Hippocampal formation (tissue), 2 donors: Measurements from ENCODE around the gene PARD3B.

ENCODE experiments used
- DNase-seq, 2 donors: peaks; one replicate each; lab custom pipeline; 2025; lab: John Stamatoyannopoulos, UW

The PARD3B gene

DNA sequence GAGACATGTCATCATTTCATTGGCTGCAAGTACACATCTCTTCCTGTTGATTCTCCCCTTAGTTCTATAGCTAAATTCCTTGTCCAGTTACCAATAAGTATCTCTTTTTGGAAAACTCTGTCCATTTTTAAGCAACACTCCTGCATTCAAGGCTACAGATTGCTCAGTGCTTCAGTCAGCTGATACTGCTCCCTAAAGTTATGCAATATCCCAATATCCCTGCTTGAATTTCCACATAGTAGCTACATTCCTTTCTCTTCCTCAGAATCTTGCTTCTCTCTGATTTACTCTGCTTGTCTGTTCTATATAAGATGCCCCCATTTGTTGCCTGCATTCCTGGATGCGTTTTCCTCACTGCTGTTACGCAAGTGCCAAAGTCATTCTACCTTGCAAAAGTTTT, 109.8 kb downstream of the PARD3B start:
- DNase-seq, result no peak

DNA sequence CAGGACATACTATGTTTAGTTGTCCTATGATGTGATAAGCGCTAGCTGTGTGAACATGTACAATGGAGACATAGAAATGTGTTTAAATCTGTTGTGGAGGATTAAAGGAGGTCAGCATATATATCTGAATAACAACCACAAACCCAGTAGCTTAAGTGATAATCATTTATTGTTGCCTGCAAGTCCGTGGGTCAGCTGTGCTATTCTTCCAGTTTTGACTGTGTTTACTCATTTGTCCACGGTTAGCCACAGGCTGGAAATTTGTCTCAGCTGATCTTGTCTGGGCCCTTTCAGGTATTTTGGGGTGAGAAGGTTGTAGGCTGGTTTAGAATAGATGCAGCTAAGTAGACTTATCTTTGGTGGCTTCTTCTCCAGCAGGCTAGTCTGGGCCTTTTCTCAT, 110.4 kb downstream of the PARD3B start:
- no peak for DNase-seq

DNA sequence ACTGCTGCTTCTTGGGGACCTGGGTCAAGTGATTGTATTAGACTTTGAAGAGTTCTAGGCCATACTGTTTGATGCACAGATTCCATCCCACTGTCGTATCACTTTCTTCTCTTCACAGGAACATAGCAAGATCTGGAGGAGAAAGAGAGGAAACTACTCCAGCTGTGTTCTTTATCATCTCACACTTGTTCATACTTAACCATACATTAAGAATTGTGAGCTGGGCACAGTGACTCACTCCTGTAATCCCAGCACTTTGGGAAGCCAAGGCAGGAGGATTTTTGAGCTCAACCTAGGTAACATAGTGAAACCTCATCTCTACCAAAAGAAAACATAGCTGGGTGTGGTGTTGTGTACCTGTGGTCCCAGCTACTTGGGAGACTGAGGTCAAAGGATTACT, 111.7 kb downstream of the PARD3B start:
- no peak for DNase-seq

DNA sequence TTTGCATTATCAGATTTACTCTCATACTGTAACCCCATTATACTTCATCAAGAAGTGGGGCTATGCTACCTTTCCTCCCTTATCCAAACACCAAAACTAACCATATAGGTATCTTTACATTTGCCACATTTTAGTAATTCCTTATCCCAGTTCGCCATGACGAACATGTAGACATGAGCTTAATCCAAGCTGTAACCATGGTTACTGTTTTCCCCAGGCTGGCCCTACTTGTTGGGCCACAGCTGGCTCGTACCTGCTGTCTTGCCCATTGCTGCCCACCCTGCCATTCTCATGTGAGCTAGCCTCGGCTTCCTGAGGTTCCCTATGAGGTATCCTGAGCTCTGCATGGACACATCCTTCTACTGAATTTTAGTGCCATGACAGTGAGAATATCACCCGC, 117.7 kb downstream of the PARD3B start:
- no peak for DNase-seq

DNA sequence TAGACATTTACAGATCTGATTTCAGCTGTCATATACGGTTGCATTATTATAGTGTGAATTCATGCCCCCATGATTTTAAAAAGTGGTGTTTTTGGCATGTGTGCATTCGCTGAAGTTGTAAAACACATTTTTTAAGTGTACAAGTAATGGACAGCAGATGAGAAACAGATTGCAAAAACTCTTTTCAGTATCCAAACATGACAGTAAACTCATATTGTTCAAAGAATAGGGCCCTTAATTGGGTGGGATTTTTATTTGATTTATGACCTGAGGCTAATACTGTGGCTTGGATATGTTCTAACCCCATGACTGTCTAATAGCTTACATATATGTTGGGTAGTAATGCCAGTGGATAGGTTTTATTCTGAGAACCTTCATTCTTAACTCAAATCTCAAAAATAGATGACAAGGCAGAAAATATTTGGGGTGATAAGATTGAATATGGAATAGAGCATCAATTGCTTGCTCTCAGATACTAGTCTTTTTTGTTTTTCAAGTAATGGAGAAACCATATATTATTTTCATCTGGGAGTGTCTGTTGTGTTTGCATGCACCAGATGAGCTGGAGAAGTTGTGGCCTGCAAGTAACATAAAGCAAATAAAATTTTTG, 118.6 kb downstream of the PARD3B start:
- DNase-seq, result no peak

DNA sequence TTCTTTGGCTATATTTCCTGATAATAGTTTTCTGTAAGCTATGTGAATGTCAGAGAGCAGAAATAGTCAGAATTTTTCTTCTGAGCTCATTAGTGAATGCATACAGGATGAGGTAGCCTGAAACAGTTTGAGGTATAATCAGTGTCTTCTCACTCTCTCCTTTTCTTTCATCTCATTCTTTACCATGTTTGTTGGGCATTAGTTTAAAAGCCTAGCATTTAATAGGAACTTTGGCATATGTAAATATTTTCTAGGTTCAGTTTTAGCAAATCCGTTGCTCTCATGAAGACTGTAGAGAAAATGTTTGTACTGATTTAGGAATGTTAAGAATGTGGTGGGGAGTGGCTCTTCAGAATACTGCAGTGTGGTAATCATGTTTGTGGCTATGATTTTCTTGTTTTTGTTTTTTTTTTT, 119.4 kb downstream of the PARD3B start:
- no peak for DNase-seq

DNA sequence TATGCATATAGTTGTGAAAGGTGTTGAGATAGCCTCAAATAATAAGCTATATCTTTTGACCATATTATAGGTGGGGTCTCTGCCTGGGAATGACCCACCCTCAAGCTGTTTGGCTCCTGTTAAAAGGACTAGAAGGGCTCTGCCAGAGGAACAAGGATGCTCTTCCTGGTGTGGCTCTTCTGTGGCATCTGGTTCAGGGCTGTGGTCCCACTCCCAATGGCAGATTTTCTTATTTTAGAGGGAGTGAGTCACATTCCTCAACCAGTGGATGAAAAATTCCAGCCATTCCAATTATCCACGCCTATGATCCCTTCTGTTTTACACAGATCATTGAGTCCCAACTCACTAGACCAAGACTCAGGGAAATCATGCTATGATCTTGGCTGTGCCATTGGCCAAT, 119.9 kb downstream of the PARD3B start:
- no peak for DNase-seq

DNA sequence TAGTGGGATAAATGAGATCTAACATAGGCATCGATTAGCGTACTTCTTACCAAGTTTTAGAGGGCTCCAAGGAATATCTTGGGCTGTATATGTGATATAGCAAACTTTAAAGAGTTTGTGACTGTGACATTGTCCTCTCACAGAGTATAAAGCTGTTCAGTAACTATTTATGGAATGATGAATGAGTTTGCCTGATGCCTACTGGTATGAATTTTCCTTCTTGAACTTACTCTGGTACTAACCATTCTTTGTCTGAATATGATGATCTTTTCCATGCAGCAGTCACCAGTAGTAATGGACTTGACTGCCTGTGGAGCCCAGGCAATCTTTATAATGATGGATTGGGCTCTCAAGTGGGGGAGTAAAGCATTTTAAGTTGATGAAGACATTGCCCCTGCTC, 120.5 kb downstream of the PARD3B start:
- DNase-seq, result no peak

DNA sequence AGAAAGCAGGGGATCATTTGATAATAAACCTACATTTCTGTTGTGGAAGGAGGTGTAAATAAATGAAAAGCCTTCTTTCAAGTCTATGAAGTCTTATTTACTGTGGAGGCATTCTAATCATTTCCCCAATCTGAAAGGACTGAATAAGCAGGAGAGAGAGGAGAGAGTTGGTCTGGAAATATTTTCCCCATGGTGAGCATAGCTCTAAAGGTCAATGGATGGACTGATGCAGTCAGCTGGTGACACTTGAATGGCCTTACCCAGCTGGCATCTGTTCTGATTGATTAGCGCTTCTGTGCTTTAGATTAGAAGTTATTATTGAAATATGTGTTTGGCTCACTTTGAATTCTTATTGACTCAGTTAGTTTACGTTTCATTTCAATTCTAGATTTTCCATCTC, 122.7 kb downstream of the PARD3B start:
- no peak for DNase-seq

DNA sequence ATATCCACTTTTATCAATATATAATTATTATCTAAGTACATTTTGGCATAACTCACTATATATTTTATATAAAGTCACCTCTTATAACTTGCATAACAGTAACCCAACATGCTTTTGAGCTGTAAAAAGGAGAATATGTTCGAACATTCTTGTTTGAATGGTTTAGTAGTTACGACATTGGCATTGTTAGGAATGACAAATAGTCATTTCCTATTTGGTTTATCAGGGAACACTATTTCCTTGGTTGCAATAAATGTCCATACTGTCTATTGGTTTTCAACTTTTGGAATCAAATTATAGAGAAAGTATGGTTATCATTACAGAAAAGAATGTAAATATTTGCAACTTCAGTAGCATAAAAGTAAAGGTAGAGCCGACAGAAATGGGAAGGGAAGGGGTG, 124.1 kb downstream of the PARD3B start:
- DNase-seq, result no peak

DNA sequence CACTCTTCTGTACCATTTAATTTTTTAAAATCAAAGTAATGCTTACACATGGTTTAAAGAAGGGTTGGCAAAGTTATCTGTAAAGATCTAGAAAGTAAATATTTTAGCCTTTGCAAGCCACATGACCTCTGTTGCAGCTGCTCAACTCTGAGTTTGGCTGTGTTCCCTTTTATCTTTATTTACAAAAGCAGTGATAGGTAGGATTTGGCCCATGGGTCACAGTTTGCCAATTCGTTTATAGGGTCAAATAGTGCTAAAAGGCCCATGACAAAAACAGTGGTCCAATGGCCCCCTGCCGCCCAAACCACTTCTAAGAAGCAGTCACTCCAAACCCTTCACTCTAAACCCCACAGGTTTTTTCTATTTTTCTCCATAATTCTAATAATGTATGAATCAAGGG, 124.8 kb downstream of the PARD3B start:
- no peak for DNase-seq

DNA sequence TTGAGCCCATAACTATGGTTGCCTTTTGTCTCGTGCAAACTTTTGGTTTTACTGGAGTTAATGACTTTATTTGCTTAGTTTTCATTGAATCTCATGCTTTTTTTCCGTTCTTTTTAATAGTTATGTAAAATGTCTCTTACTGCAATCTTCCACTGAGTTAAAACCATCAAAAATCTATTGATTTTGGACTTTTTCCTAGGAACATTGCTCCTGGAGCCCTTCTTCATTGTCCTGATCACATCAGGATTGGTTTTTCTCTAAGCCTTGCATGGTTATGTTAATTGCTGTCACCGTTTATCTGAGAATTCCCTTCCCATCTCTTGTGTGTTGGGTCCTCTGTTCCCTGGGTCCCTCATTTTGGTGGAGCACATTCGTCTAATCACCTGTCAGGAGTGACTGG, 125.5 kb downstream of the PARD3B start:
- no peak for DNase-seq

DNA sequence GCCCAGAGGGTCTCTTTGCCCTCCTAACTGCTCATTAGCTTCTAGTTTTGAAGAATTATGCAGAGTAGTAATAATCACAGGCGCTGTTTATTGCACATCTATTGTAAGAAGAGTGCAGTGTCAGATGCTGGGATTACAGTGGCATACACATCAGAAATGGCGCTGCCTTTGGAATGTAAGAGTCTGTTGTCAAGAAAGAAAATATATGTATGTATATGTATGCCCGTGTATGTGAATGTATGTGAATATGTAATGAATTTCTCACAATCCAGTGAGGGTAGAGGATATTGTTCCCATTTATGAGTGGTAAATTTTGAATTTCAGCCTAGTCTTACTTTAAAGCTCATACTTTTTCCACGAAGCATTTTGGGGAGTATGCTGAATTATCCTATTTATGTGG, 127.5 kb downstream of the PARD3B start:
- DNase-seq, result no peak

DNA sequence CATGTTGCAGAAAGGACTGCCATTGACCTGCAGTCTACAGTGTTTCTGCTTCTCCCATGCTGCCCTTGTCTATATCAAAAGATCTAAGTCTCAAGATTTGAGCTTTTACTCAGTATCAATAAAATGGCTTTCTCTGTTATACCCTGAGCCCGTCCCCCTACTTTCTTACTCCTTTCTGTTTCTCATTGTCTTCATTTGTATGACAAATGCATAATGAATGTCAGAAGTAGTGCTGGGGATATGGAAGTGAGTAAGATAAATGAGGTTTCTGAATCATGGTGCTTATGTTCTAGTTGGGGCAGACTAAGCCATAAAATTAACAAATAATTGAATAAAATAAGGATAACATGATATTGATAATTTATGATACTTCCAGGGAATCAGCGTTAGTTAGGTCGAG, 128.6 kb downstream of the PARD3B start:
- DNase-seq, result no peak

DNA sequence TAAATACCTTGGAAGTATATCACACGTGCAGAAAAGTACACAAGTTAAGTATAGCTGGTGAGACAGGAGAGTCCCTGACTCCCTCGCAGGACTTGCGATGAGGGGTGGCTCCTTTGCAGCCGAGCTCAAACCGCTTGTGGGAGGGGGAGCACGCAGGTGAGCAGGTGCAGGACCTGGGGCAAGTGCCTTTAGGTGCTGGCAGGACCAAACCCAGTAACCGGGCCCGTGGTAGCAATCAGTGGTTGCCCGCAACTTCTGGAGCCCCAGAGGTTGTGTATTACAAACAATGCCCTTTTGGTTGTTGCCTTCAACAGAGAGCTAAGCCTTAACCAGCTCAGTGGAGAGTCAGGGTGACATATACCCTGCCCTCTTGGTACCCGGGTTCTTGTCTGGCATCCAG, 132.8 kb downstream of the PARD3B start:
- DNase-seq, result no peak

DNA sequence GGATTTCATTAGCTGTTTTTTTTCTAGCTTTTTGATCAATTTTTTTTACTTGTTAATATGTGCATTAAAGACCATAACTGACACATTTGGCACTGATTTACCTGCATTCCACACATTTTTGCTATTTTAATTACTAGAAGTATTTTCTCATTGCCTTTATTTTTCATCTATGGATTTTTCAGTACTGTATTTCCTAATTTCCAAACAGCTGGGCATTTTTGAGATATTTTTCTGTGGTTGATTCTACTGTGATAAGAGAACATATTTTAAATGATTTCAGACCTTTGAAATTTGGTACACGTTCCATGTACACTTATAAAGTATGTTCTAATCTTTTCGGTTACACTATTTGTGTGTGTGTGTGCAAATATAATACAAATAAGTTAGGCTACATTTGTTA, 135.3 kb downstream of the PARD3B start:
- DNase-seq, result no peak

DNA sequence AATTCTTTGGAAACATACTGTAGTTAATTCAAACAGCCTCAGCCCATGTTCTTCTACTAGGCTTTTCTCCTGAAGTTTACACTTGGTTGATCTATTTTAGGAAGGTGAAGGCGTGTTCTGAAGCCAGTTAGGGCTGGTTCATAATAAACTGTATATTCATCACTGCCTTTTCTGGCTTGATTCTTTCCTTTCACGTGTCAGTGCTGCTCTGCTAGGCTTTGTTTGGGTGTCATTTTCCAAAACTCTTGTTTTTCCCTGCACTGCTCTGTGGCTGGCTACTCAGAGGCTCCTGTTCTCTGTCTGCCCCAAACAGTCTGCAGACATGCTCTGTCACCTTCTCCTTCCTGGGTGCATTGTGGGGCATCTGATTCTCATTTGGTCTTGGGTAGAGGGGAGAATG, 136.1 kb downstream of the PARD3B start:
- DNase-seq, result no peak

DNA sequence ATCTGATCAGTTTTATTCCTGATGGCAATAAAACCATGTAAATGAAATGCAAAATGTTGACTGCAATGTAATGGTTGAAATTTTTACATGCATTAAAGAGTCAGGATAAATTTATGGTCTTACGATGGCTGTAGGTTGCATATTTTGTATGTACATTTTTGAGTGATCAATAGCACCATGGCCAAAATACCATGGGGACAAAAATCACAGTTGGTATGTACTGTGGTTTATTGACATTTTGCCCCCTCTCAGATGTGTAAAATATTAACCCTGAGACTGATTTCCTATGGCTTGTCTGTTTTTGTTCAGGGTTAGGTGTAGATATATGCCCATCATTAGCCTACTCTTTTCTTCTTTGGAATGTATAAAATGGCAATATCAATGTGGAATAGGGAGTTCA, 138.1 kb downstream of the PARD3B start:
- DNase-seq, result no peak

DNA sequence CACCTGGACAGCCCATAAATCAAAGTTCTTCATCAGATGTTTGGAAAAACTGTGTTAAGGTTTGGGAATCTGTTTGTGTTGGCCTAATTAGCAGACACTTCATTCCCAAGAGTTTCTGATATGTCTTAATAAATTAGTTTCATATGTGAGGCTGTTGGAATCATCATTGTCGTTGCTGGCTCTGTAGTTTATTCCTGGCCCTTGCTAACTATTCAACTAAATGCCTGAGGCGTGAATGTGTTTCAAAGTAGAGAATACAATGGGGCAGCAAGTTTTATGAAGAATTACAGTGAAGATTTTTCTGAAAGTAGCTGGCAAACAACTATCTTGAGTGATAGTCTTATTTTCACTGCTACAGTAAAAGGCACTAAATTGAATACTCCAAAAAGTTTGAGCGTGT, 141.1 kb downstream of the PARD3B start:
- DNase-seq, result no peak

DNA sequence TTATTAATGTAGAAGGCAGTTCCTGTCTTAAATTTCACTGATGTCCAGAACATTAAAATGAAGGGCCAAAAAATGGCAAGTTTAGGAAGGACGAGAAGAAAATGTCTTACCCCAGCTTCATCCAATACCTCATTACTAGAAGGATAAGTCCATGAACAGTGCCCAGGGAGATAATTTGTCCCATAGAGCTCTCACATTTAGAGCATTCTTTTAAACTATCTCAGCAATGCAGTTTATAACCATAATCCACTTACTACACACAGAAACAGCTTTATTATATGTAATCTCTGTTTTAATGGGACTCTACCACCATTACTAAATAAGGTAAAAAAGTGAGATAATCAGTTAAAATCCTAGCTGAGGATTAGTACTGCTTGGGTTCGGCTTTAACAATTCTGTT, 142.5 kb downstream of the PARD3B start:
- no peak for DNase-seq

DNA sequence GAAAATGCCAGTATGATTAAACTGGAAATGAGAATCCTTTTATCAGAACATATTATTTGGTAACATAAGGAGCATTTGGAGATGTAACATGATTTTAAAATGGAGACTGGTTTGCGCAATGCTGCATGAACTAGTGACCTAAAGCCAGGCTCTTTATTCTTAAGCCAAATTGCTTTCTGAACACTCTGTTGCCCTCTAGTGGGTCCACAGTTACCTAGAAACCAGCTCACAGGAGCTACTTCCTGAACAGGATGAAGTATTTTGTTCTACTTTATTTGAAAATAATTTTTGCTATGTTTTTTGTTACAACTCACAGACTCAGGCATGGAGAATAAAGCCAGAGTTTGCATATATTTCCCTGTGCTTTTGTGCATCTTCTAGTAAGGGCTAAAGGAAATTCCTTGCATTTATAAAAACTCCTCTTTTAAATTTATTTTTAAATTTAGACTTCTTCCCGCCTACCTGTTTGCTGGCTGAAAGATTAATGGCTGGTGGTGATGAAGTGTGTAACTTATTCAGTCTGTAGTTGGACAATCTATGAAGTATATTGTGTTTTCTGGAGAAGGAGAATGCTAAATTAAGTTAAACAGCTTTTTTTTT, 146.7 kb downstream of the PARD3B start:
- DNase-seq, result peak; percentile 10 to 77

DNA sequence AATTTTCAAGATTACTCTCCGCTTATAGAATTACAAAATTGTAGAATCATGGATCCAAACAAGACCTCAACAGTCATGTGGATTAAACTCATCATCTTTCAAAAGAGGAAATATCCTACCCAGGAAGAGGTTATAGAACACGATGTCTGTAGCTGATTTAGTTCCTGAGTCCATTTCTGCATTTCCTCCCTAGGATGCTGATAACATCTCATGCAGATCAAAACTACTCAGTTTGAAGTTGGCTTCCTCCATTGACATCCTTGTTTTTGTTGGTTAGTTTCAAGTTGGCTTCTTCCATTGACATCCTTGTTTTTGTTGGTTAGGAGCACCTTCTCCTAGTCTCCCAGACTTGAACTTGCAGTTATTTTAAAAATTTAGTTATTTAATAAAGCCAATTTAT, 147.5 kb downstream of the PARD3B start:
- DNase-seq, result no peak

DNA sequence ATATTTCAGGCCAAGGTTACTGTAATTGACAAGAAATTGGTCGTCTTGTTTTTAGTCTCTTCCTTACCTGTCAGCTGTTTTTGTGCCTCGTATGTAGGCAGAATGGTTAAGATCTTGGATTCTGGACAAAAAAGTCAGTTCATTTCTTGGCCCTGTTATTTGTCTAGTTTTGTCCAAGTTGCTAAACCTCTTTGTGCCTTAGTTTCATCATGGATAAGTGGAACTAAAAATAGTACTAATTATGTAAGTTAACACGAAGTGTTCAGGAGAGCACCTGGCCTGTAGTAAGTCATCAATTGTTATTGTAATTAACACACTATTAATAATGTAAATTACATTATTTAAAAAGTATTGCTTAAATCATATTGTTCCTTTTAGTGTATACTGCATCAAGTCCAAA, 148.0 kb downstream of the PARD3B start:
- no peak for DNase-seq

DNA sequence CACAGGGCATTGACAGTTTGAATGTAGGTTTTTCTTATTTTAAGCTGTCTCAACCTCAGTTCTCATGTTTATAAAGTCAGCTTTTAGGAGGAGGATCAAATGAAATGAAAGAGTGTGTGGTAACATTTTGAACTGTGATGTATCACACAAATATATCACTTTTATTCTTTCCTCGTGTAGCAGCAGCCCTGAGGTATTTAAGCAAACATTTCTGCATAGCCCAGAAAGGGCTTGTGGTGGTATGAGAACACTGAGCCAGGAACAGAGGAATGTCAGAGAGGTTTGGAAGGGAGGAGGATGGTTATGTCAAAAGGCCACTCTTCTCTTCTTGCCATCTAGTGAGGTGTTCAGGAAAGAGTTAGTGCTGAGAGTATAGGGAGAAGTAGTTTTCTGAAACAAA, 150.2 kb downstream of the PARD3B start:
- DNase-seq, result no peak
